OCI-LY3 (cell line): ENCODE data around the gene MRTFA.
"Not testable (repeated sequence)": the region's sequence is repeated elsewhere in the genome, so short reads cannot be mapped to it uniquely, and the experiment has no call there.

ENCODE experiments used
- H2AFZ ChIP-seq: fragments of 200-600, 300-600 bp; shearing (Covaris generic); 2 replicates; pipeline ENCODE4 v1.6.0; 2014; ENCODE audit warnings: antibody characterized with exemption, low read depth, low read length
- H3K27ac ChIP-seq: fragments of 200-600, 300-600 bp; sonication (generic); 2 replicates; pipeline ENCODE4 v1.5.1; 2014; ENCODE audit warnings: mild to moderate bottlenecking, low read length, moderate library complexity, mixed read lengths
- H3K27me3 ChIP-seq: fragments of 200-600, 300-600 bp; sonication (generic); 2 replicates; pipeline ENCODE4 v1.6.1; 2014; ENCODE audit warnings: low read depth, low read length, mixed read lengths
- H3K36me3 ChIP-seq: fragments of 200-600, 300-600 bp; sonication (generic); replicated peaks from 2 replicates; pipeline ENCODE3; 2014; ENCODE audit warnings: low read depth, low read length, mixed read lengths
- H3K4me1 ChIP-seq: fragments of 300-600, 200-600 bp; sonication (generic); 2 replicates; pipeline ENCODE4 v1.6.1; 2014; ENCODE audit warnings: low read length, mixed read lengths
- H3K4me2 ChIP-seq: fragments of 200-600, 300-600 bp; sonication (generic); 2 replicates; pipeline ENCODE4 v1.6.1; 2014; ENCODE audit warnings: low read length, mixed read lengths
- H3K4me3 ChIP-seq: fragments of 300-600, 200-600 bp; sonication (generic); 2 replicates; pipeline ENCODE4 v1.5.1; 2014; ENCODE audit warnings: antibody characterized with exemption, mild to moderate bottlenecking, low read length, moderate library complexity
- H3K79me2 ChIP-seq: fragments of 300-600, 200-600 bp; shearing (Covaris generic); 2 replicates; pipeline ENCODE4 v1.6.1; 2014; ENCODE audit warnings: mild to moderate bottlenecking, low read length, mixed read lengths
- H3K9ac ChIP-seq: fragments of 300-600, 200-600 bp; shearing (Covaris generic); 2 replicates; pipeline ENCODE4 v1.6.0; 2014; ENCODE audit warnings: mild to moderate bottlenecking, low read length, moderate library complexity
- H3K9me3 ChIP-seq: fragments of 200-600, 300-600 bp; shearing (Covaris generic); 2 replicates; pipeline ENCODE4 v1.6.1; 2014; ENCODE audit warnings: low read length, mixed read lengths; ENCODE audit not compliant: insufficient read depth
- H4K20me1 ChIP-seq: fragments of 200-600, 300-600 bp; sonication (generic); 2 replicates; pipeline ENCODE4 v1.6.1; 2016; ENCODE audit warnings: low read length, mixed read lengths; ENCODE audit not compliant: insufficient read depth
- EZH2phosphoT487 ChIP-seq: fragments of 200-600 bp; shearing (Covaris generic); IDR thresholded peaks from 2 replicates; pipeline ENCODE4 v1.6.1; 2018; ENCODE audit warnings: antibody characterized with exemption, mixed run types, low read depth
- TF ChIP-seq, protein P1 (sequence below): fragments of 200-600, 300-600 bp; sonication (generic); IDR thresholded peaks from 2 replicates; pipeline ENCODE4 v1.5.1; 2014; ENCODE audit warnings: antibody characterized with exemption, low read length, low read depth

The MRTFA gene

DNA sequence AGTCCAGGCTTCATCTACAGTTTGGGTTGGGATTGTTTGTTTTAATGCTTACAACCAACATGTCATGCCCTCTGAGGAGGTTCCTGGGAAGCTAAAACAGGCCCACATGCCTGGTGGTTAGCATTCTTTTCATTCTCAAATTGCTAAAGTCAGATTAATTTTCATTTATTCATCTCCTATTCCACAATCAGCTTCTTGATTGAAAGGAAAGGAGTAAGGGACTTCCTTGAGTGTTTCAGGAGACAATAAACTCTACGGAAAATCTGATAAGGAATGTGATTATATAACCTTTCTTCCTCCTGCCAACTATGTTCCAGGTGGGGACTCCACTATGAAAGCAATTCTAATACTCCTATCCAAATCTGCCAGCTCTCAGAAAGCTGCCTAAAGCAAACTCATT, 30.8 kb downstream of the MRTFA start:
- Histone ChIP-seq H2AFZ (no peak overlapping the region), H3K27me3 (no peaks in the 10 kb centered on the region), H3K36me3 (no peaks in the 10 kb centered on the region), H3K27ac (no peak overlapping the region), H3K4me3 (no peak overlapping the region), H3K79me2 (peaks cover 89% of the 10 kb centered on the region), H4K20me1 (peaks cover 23% of the 10 kb centered on the region), H3K9me3 (no peaks in the 10 kb centered on the region), H3K4me2 (no peak overlapping the region), H3K4me1 (no peaks in the 10 kb centered on the region), H3K9ac (no peak overlapping the region)
- TF ChIP-seq, protein P1, sequence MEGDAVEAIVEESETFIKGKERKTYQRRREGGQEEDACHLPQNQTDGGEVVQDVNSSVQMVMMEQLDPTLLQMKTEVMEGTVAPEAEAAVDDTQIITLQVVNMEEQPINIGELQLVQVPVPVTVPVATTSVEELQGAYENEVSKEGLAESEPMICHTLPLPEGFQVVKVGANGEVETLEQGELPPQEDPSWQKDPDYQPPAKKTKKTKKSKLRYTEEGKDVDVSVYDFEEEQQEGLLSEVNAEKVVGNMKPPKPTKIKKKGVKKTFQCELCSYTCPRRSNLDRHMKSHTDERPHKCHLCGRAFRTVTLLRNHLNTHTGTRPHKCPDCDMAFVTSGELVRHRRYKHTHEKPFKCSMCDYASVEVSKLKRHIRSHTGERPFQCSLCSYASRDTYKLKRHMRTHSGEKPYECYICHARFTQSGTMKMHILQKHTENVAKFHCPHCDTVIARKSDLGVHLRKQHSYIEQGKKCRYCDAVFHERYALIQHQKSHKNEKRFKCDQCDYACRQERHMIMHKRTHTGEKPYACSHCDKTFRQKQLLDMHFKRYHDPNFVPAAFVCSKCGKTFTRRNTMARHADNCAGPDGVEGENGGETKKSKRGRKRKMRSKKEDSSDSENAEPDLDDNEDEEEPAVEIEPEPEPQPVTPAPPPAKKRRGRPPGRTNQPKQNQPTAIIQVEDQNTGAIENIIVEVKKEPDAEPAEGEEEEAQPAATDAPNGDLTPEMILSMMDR: no peak
- no peak for TF ChIP-seq EZH2phosphoT487

DNA sequence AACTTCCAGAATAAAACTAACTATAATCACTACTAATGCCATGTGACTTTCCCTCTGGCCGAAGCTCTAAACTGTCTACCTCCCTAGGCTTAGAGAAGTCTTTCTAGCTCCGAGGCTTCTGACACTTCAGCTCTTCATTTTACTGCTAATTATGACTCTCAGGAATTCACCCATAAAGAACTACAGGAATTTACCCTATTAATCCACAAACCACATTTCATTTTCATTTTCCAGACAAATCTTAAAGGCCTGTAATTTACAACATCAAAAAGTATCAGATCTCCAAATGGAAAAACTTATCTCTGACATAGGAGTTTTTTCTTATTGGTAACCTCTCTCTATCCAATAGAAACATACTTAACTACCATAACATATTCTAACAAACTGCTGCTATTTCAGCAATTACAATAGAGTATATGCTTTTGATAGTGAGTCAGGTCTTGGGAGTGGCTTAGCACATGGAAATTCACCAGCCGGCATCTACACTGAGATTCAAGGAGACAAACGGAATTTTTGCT, 33.4 kb downstream of the MRTFA start:
- Histone ChIP-seq H3K9me3 (no peaks in the 10 kb centered on the region), H3K27ac (no peak overlapping the region), H2AFZ (no peak overlapping the region), H4K20me1 (peaks cover 17% of the 10 kb centered on the region), H3K36me3 (no peaks in the 10 kb centered on the region), H3K4me3 (no peak overlapping the region), H3K4me2 (no peak overlapping the region), H3K79me2 (peaks cover 91% of the 10 kb centered on the region), H3K4me1 (peaks cover 5% of the 10 kb centered on the region), H3K9ac (no peak overlapping the region), H3K27me3 (no peaks in the 10 kb centered on the region)
- TF ChIP-seq, protein P1: no peak
- no peak for TF ChIP-seq EZH2phosphoT487

DNA sequence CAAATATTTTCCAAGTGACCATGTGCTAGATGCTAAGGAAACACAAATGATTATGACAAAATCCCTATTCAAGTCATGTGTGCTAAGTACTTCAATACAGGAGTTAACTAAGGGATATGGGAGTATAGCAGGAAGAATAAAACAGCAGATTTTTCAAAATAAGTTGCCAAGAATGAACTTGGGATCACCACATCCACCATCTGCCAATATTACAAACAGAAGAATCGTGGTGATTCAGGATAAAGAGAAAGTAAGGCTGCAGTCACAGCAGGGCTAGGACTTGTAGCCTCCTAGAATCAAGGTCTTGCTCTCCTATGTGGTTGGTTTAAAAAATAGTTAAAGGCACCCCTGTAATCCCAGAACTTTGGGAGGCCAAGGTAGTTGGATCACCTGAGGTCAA, 34.3 kb downstream of the MRTFA start:
- H3K9ac ChIP-seq: no peak overlapping the region
- peaks cover 11% of the 10 kb centered on the region; the same call in 1 of the 2 replicates for H4K20me1 ChIP-seq
- peaks cover 91% of the 10 kb centered on the region for H3K79me2 ChIP-seq
- no peak overlapping the region for H3K4me3 ChIP-seq
- no peaks in the 10 kb centered on the region for H3K9me3 ChIP-seq
- peaks cover 14% of the 10 kb centered on the region for H3K4me1 ChIP-seq
- no peaks in the 10 kb centered on the region for H3K36me3 ChIP-seq
- H3K4me2 ChIP-seq: no peak overlapping the region
- no peak overlapping the region for H2AFZ ChIP-seq
- H3K27me3 ChIP-seq: no peaks in the 10 kb centered on the region
- no peak for TF ChIP-seq EZH2phosphoT487
- TF ChIP-seq, protein P1: no peak
- no peak overlapping the region for H3K27ac ChIP-seq

DNA sequence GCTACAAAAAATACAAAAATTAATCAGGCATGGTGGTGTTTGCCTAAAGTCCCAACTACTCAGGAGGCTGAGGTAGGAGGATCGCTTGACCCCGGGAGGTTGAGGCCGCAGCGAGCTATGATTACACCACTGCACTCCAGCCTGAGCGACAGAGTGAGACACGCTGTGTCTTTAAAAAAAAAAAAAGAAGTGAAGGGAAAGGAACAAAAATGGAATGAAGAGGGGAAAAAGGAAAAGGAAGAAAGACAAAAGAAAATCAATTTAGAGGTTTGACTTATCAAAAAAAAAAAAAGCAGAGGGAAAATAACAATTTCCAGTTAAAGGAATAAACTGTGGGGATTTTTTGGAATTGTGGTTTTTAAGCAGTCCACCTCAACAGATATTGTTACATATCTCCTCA, 36.8 kb downstream of the MRTFA start:
- no peak overlapping the region for H3K4me3 ChIP-seq
- no peaks in the 10 kb centered on the region for H3K9me3 ChIP-seq
- no peaks in the 10 kb centered on the region for H3K36me3 ChIP-seq
- peaks cover 34% of the 10 kb centered on the region for H3K4me1 ChIP-seq
- H3K9ac ChIP-seq: no peak overlapping the region
- no peak overlapping the region for H2AFZ ChIP-seq
- H3K27ac ChIP-seq: no peak overlapping the region
- H3K27me3 ChIP-seq: no peaks in the 10 kb centered on the region
- H3K79me2 ChIP-seq: peaks cover 93% of the 10 kb centered on the region
- no peak overlapping the region for H3K4me2 ChIP-seq
- TF ChIP-seq, protein P1: no peak
- TF ChIP-seq EZH2phosphoT487: no peak
- 0 out of 2 replicates have a peak, but pooled peaks cover 4% of the 10 kb centered on the region for H4K20me1 ChIP-seq

DNA sequence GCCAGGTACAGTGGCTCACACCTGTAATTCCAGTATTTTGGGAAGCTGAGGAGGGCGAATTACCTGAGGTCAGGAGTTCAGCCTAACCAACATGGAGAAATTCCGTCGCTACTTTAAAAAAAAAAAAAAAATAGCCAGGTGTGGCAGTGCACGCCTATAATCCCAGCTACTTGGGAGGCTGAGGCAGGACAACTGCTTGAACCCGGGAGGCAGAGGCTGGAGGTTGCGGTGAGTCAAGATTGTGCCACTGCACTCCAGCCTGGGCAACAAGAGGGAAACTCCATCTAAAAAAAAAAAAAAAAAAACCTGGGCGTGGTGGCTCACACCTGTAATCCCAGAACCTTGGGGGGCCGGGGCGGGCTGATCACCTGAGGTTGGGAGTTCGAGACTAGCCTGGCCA, 37.8 kb downstream of the MRTFA start:
- not testable (repeated sequence) for H2AFZ ChIP-seq, H3K27me3 ChIP-seq, H4K20me1 ChIP-seq, H3K4me3 ChIP-seq, H3K4me2 ChIP-seq, H3K27ac ChIP-seq, H3K36me3 ChIP-seq, H3K9ac ChIP-seq, H3K9me3 ChIP-seq
- Histone ChIP-seq H3K79me2 (peaks cover 95% of the 10 kb centered on the region), H3K4me1 (peaks cover 44% of the 10 kb centered on the region)
